ENCODE results near the gene BTBD7.

DNA sequence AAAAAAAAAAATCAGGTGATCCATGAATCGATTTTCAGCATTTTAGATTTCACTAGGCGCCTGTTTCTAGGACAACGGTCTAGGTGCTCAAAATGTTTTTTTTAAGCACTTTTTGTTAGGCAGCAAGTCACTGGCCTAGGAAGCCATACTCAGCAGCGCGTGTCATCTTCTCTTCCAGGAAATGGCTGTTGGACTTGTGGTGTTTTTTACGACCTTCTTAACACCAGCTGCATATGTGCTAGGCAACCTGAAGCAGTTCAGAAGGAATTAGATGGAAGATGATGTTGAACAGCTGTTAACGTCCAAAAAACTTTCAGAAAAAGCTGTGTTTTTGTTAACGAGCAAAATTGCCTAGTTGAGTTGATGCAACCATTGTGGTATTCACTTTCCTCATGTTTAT, 15.0 kb upstream of the BTBD7 start:
- TF ChIP-seq, protein P1, sequence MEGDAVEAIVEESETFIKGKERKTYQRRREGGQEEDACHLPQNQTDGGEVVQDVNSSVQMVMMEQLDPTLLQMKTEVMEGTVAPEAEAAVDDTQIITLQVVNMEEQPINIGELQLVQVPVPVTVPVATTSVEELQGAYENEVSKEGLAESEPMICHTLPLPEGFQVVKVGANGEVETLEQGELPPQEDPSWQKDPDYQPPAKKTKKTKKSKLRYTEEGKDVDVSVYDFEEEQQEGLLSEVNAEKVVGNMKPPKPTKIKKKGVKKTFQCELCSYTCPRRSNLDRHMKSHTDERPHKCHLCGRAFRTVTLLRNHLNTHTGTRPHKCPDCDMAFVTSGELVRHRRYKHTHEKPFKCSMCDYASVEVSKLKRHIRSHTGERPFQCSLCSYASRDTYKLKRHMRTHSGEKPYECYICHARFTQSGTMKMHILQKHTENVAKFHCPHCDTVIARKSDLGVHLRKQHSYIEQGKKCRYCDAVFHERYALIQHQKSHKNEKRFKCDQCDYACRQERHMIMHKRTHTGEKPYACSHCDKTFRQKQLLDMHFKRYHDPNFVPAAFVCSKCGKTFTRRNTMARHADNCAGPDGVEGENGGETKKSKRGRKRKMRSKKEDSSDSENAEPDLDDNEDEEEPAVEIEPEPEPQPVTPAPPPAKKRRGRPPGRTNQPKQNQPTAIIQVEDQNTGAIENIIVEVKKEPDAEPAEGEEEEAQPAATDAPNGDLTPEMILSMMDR (IDR thresholded peaks at IDR 0.05): no peak
- TF ChIP-seq POLR2A (IDR thresholded peaks at IDR 0.05): no peak
